Liver (tissue), 9 donors: ENCODE results near the gene EIPR1. TPM values are rescaled to one million over a fixed set of nuclear protein-coding genes. Genes with fewer than 3 reads are reported as not detected.

Source experiments
- DNase-seq: peaks from one replicate; pipeline ENCODE4 v3.0.0-alpha.2; 2017; ENCODE audit warnings: low spot score
- H3K27ac ChIP-seq, 2 donors: one replicate each; pipeline ENCODE4 v1.7.0; 2013; ENCODE audit warnings: inconsistent platforms in 2 of 2, low read length in 2 of 2, control low read depth in 1 of 2, low read depth in 1 of 2, mild to moderate bottlenecking in 1 of 2
- H3K27me3 ChIP-seq, 4 donors: one replicate each; pipeline versions ENCODE4 v1.6.1 to v1.7.0; 2013; ENCODE audit warnings: low read length in 3 of 4, inconsistent platforms in 1 of 4, mild to moderate bottlenecking in 1 of 4, moderate library complexity in 1 of 4; ENCODE audit not compliant: control insufficient read depth in 4 of 4, insufficient read depth in 4 of 4
- H3K36me3 ChIP-seq, 4 donors: one replicate each; pipeline versions ENCODE4 v1.6.1 to v1.7.0; 2013; ENCODE audit warnings: low read length in 3 of 4, mild to moderate bottlenecking in 3 of 4, low read depth in 1 of 4, moderate library complexity in 1 of 4; ENCODE audit not compliant: control insufficient read depth in 4 of 4, insufficient read depth in 3 of 4
- H3K4me1 ChIP-seq, 4 donors: one replicate each; pipeline versions ENCODE4 v1.6.1 to v1.7.0; 2013; ENCODE audit warnings: low read length in 3 of 4, mild to moderate bottlenecking in 3 of 4, moderate library complexity in 1 of 4; ENCODE audit not compliant: control insufficient read depth in 4 of 4, insufficient read depth in 4 of 4
- H3K4me3 ChIP-seq, 3 donors: one replicate each; pipeline versions ENCODE4 v1.6.1 to v1.7.0; 2013; ENCODE audit warnings: low read length in 3 of 3, control low read depth in 1 of 3, low read depth in 1 of 3, mild to moderate bottlenecking in 1 of 3
- H3K9ac ChIP-seq, 2 donors: one replicate each; pipeline ENCODE4 v1.7.0; 2013; ENCODE audit warnings: low read length in 2 of 2, mild to moderate bottlenecking in 2 of 2, moderate library complexity in 2 of 2, control low read depth in 1 of 2, low read depth in 1 of 2
- H3K9me3 ChIP-seq, 4 donors: one replicate each; pipeline versions ENCODE4 v1.6.1 to v1.7.0; 2013; ENCODE audit warnings: low read length in 3 of 4; ENCODE audit not compliant: control insufficient read depth in 4 of 4
- CTCF ChIP-seq: fragments of 150-350 bp; IDR thresholded peaks from 2 replicates; pipeline ENCODE4 v1.5.1; 2017; ENCODE audit warnings: improper control_type of control experiment, low read depth, low read length; ENCODE audit not compliant: missing input control
- EGR1 ChIP-seq, 2 donors: IDR thresholded peaks; 2 replicates each; pipeline ENCODE4 v1.6.1; 2016 to 2018; ENCODE audit warnings: antibody characterized with exemption in 2 of 2, low read depth in 2 of 2
- FOXA2 ChIP-seq: IDR thresholded peaks from 2 replicates; pipeline ENCODE4 v1.6.1; 2016; ENCODE audit warnings: antibody characterized with exemption
- HNF4G ChIP-seq: IDR thresholded peaks from 2 replicates; pipeline ENCODE4 v1.6.1; 2016; ENCODE audit warnings: antibody characterized with exemption
- RAD21 ChIP-seq, 2 donors: IDR thresholded peaks; 2 replicates each; pipeline ENCODE4 v1.6.1; 2016; ENCODE audit warnings: antibody characterized with exemption in 2 of 2, mild to moderate bottlenecking in 2 of 2
- RXRA ChIP-seq, 2 donors: IDR thresholded peaks; 2 replicates each; pipeline ENCODE4 v1.6.1; 2017 to 2018; ENCODE audit warnings: antibody characterized with exemption in 2 of 2, mild to moderate bottlenecking in 1 of 2
- SP1 ChIP-seq: IDR thresholded peaks from 2 replicates; pipeline ENCODE4 v1.6.1; 2018; ENCODE audit warnings: antibody characterized with exemption, mild to moderate bottlenecking
- TAF1 ChIP-seq: conservative IDR thresholded peaks from 2 replicates; pipeline ENCODE4 v1.6.1; 2016; ENCODE audit warnings: antibody characterized with exemption, mild to moderate bottlenecking
- YY1 ChIP-seq: IDR thresholded peaks from 2 replicates; pipeline ENCODE4 v1.6.1; 2016; ENCODE audit warnings: antibody characterized with exemption, mild to moderate bottlenecking
- whole genome bisulfite sequencing: extraction: QIAGEN DNeasy Blood & Tissue Kit; methylation state at CpG from one replicate; pipeline ENCODE4 v1.1.7; 2013; 5-methylcytosine and 5-hydroxymethylcytosine counted together
- polyA plus RNA-seq, 2 donors: library from polyadenylated mRNA; stranded (reverse) in 1 of 2; unstranded in 1 of 2; fragments of 200-250 nt in 1 of 2; fragments of >200 nt in 1 of 2; fragmentation: Nextera tagmentation in 1 of 2; extraction: Ambion mirVana in 1 of 2; gene quantifications; one replicate each; pipeline versions ENCODE4 v1.2.1 to v1.2.3, GENCODE V29; 2013 to 2015
- total RNA-seq, 2 donors: library from RNA; depleted of rRNA; stranded (reverse); fragments of >200 nt; gene quantifications; one replicate each; pipeline ENCODE4 v1.2.3, GENCODE V29; 2014
- TF ChIP-seq, protein P1 (sequence below): IDR thresholded peaks from 2 replicates; pipeline ENCODE4 v1.6.1; 2016; ENCODE audit warnings: antibody characterized with exemption, mild to moderate bottlenecking
- TF ChIP-seq, protein P2 (sequence below): IDR thresholded peaks from 2 replicates; pipeline ENCODE4 v1.6.1; 2016; ENCODE audit warnings: antibody characterized with exemption
- TF ChIP-seq, protein P3 (sequence below): IDR thresholded peaks from 2 replicates; pipeline ENCODE4 v1.6.1; 2016; ENCODE audit warnings: antibody characterized with exemption
- donor health status: healthy.
- donor health status: healthy.
- donor health status: healthy.
- donor health status: healthy.
- donor health status: healthy.

The EIPR1 gene
- total and polyA plus RNA-seq, 4 donors: 7.6 to 12.1 (median 11.4) TPM

DNA sequence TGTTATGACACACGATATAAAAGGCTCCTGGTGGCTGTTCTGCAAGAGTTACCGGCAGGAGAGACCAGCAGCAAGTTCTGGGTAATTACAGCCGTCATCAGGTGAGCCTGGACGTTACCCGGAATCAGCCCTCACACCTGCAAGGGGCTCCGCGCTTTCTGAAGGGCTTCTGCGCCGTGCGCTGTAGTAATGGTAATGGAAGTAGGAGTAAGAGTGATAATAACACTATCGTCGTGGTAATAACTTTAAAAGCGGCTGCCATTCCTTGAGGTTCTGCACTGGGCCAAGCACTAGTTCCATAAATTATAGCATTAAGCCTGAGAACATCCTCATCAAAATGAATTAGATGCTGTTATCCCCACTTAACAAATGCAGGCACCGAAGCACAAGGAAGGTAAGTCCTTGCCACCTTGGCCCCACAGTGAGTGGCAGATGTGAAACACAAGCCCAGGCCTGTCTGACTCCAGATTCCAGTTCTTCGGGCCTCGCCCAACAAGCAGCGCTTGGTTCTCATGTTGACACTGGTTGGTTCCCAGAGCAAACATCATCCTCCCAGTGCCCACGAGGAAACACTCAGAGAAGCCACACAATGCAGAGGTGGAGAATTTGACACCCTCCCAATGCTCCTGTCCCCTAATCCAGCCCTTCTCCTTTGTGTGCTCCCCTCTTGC lies 205.2 kb downstream of the EIPR1 start:
- H3K4me3 ChIP-seq: no peak overlapping the region
- no peak for DNase-seq
- H3K27me3 ChIP-seq: no peaks in the 10 kb centered on the region
- H3K9ac ChIP-seq: no peak overlapping the region
- WGBS: 96% methylated on average over 18 of the region's 18 CpGs
- H3K36me3 ChIP-seq: peaks cover 6 to 24% (median 13%) of the 10 kb centered on the region in 4 donors
- H3K9me3 ChIP-seq: no peaks in the 10 kb centered on the region
- H3K27ac ChIP-seq: no peak overlapping the region
- no peaks in the 10 kb centered on the region for H3K4me1 ChIP-seq
- TF ChIP-seq SP1 (no peak), EGR1 (IDR thresholded peaks at IDR 0.05; ENCODE audit: low read depth in 2 of 2) (no peak), RAD21 (IDR thresholded peaks at IDR 0.05) (no peak), RXRA (IDR thresholded peaks at IDR 0.05) (no peak)

DNA sequence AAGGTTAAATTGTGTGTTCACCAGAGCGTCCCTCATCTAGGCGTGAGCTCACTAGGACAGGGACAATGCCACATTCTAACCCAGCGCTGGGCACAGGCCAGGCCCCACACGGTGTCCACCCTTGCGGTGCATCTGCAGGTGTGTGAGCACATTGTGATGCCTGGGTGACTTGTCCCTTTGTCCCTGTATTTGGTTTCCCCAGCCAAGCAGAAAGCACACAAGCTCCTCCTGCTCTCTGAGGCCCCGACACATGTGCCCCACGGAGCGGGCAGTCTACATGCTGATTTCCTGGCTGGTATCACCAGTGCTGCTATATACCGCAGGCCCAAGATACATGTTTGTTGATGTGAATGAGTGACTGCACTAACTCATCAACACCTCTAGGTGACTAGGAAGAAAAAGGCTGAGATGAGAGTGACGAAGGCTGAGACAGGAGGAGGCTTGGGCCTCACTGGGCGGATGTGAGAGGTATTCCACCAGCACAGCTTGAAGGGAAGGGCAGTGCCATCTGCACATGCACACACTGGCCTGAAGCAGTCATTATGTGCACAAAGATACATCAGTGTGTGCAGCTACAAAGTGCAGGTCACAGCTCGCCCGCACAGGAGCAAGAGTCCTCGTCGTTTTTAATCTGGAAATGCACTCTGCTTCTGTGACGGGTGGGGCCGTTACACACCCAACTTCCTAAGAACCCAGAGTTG lies 205.9 kb downstream of the EIPR1 start:
- no peak for DNase-seq
- TF ChIP-seq TAF1: no peak
- no peak for TF ChIP-seq FOXA2
- no peak for TF ChIP-seq RXRA (IDR thresholded peaks at IDR 0.05)
- TF ChIP-seq, protein P1, sequence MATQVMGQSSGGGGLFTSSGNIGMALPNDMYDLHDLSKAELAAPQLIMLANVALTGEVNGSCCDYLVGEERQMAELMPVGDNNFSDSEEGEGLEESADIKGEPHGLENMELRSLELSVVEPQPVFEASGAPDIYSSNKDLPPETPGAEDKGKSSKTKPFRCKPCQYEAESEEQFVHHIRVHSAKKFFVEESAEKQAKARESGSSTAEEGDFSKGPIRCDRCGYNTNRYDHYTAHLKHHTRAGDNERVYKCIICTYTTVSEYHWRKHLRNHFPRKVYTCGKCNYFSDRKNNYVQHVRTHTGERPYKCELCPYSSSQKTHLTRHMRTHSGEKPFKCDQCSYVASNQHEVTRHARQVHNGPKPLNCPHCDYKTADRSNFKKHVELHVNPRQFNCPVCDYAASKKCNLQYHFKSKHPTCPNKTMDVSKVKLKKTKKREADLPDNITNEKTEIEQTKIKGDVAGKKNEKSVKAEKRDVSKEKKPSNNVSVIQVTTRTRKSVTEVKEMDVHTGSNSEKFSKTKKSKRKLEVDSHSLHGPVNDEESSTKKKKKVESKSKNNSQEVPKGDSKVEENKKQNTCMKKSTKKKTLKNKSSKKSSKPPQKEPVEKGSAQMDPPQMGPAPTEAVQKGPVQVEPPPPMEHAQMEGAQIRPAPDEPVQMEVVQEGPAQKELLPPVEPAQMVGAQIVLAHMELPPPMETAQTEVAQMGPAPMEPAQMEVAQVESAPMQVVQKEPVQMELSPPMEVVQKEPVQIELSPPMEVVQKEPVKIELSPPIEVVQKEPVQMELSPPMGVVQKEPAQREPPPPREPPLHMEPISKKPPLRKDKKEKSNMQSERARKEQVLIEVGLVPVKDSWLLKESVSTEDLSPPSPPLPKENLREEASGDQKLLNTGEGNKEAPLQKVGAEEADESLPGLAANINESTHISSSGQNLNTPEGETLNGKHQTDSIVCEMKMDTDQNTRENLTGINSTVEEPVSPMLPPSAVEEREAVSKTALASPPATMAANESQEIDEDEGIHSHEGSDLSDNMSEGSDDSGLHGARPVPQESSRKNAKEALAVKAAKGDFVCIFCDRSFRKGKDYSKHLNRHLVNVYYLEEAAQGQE: no peak
- TF ChIP-seq EGR1 (IDR thresholded peaks at IDR 0.05; ENCODE audit: low read depth in 2 of 2): no peak
- no peak for TF ChIP-seq HNF4G
- no peak for TF ChIP-seq CTCF
- no peak overlapping the region for H3K9ac ChIP-seq
- WGBS: 91% methylated on average over 17 of the region's 17 CpGs
- no peak overlapping the region for H3K4me3 ChIP-seq
- peaks cover 5 to 17% (median 12%) of the 10 kb centered on the region in 4 donors for H3K36me3 ChIP-seq
- no peaks in the 10 kb centered on the region for H3K27me3 ChIP-seq
- H3K9me3 ChIP-seq: no peaks in the 10 kb centered on the region
- H3K27ac ChIP-seq: no peak overlapping the region
- H3K4me1 ChIP-seq: no peaks in the 10 kb centered on the region

DNA sequence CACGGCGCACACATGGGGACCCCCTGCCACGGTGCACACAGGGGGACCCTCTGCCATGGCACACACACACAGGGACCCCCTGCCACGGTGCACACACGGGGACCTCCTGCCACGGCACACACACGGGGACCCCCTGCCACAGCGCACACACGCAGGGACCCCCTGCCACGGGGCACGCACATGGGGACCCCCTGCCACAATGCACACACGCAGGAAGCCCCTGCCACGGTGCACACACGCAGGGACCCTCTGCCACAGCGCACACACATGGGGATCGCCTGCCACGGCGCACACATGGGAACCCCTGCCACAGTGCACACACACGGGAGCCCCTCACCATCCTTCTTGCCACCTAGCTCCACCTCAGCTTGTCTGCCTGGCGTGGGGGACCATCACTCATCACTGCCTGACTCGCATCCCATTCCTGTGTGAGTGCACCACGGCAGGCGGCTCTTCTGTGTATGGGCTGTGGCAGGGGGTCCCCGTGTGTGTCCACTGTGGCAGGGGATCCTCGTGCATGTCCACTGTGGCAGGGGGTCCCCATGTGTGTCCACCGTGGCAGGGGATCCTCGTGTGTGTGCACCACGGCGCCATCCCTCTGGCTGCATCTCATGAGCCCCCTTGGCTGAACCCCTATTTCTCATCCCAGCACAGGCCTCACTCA lies 206.7 kb downstream of the EIPR1 start:
- Histone ChIP-seq H3K9me3 (no peaks in the 10 kb centered on the region), H3K36me3 (peaks cover 5 to 16% (median 11%) of the 10 kb centered on the region in 4 donors), H3K4me1 (no peaks in the 10 kb centered on the region), H3K9ac (no peak overlapping the region), H3K27me3 (no peaks in the 10 kb centered on the region), H3K27ac (no peak overlapping the region), H3K4me3 (no peak overlapping the region)
- DNase-seq: no peak
- 94% methylated on average over 29 of the region's 29 CpGs for WGBS
- TF ChIP-seq CTCF (no peak), EGR1 (IDR thresholded peaks at IDR 0.05; ENCODE audit: low read depth in 2 of 2) (no peak), TAF1 (no peak), YY1 (no peak)
- TF ChIP-seq, protein P2, sequence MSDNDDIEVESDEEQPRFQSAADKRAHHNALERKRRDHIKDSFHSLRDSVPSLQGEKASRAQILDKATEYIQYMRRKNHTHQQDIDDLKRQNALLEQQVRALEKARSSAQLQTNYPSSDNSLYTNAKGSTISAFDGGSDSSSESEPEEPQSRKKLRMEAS: no peak
- TF ChIP-seq, protein P1: no peak
- TF ChIP-seq, protein P3, sequence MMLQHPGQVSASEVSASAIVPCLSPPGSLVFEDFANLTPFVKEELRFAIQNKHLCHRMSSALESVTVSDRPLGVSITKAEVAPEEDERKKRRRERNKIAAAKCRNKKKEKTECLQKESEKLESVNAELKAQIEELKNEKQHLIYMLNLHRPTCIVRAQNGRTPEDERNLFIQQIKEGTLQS: no peak
